SJCRH30 (cell line): ENCODE measurements around the gene ZNF709. TPM values are rescaled to one million over a fixed set of nuclear protein-coding genes. Genes with fewer than 3 reads are reported as not detected.
"Not testable (repeated sequence)": the region's sequence is repeated elsewhere in the genome, so short reads cannot be mapped to it uniquely, and the experiment has no call there.

Source experiments
- DNase-seq, 2 experiments: peaks; one replicate each; pipeline ENCODE4 v3.0.0-alpha.2; 2015 to 2020
- H3K27ac ChIP-seq: fragments of 250-450 bp; sonication (Bioruptor Pico); 2 replicates; pipeline ENCODE4 v1.5.1; 2020; ENCODE audit warnings: mild to moderate bottlenecking, moderate library complexity
- H3K27me3 ChIP-seq: fragments of 250-450 bp; sonication (Bioruptor Pico); 2 replicates; pipeline ENCODE4 v1.5.1; 2020; ENCODE audit warnings: mild to moderate bottlenecking, moderate library complexity
- H3K36me3 ChIP-seq: fragments of 250-450 bp; sonication (Bioruptor Pico); 2 replicates; pipeline ENCODE4 v1.5.1; 2020; ENCODE audit warnings: mild to moderate bottlenecking, moderate library complexity
- H3K4me1 ChIP-seq: fragments of 250-450 bp; sonication (Bioruptor Pico); 2 replicates; pipeline ENCODE4 v1.5.1; 2020; ENCODE audit warnings: mild to moderate bottlenecking, moderate library complexity
- H3K4me3 ChIP-seq: fragments of 250-450 bp; sonication (Bioruptor Pico); 2 replicates; pipeline ENCODE4 v1.5.1; 2020; ENCODE audit warnings: mild to moderate bottlenecking, moderate library complexity
- H3K9me3 ChIP-seq: fragments of 250-450 bp; sonication (Bioruptor Pico); replicated peaks from 2 replicates; pipeline ENCODE4 v1.5.1; 2020; ENCODE audit warnings: mild to moderate bottlenecking, moderate library complexity
- total RNA-seq: library from RNA; depleted of rRNA; stranded (reverse); fragments of >200 nt; shearing (Covaris generic); gene quantifications from 2 replicates; pipeline ENCODE4 v1.2.3, GENCODE V29; 2014; rRNA removed

ZNF709 gene
- total RNA-seq, 1 experiment from 2014 or later: 13.3 TPM

GRCh38 chr19:12425888-12426274 lies 58.7 kb downstream of the ZNF709 start:
- Histone ChIP-seq H3K4me3 (no peak overlapping the region), H3K4me1 (no peaks in the 10 kb centered on the region), H3K36me3 (peaks cover 11% of the 10 kb centered on the region), H3K27ac (no peak overlapping the region), H3K9me3 (peaks cover 12% of the 10 kb centered on the region), H3K27me3 (no peaks in the 10 kb centered on the region)
- no peak for DNase-seq

DNA sequence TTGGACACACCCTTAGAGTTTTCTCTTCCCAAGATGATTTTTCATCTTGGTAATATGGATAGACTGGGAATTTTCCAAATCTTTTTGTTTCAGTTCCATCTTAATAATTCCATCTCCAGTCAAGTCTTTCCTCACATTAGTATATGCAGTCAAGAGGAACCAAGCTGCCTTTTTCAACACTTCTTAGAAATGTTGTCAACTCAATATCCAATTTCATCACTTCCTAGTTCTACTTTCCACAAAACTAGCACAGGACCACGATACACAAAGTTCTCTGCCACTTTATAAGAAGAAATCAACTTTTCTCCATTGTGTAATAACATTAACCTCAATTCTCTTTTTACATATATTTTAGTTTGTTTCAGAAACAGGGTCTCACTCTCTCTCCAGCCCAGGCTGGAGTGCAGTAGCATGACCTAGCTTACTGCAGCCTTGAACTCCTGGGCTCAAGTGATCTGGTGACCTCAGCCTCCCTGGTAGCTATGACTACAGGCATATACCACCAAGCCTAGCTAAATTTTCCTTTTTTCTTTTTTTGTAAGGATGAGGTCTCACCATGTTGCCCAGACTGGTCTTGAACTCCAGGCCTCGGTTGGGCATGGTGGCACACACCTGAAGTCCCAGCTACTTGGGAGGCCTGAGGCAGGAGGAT lies 59.3 kb downstream of the ZNF709 start:
- Histone ChIP-seq H3K4me3 (no peak overlapping the region), H3K36me3 (peaks cover 11% of the 10 kb centered on the region), H3K27me3 (no peaks in the 10 kb centered on the region), H3K4me1 (no peaks in the 10 kb centered on the region), H3K9me3 (peaks cover 12% of the 10 kb centered on the region), H3K27ac (no peak overlapping the region)
- DNase-seq: no peak

DNA sequence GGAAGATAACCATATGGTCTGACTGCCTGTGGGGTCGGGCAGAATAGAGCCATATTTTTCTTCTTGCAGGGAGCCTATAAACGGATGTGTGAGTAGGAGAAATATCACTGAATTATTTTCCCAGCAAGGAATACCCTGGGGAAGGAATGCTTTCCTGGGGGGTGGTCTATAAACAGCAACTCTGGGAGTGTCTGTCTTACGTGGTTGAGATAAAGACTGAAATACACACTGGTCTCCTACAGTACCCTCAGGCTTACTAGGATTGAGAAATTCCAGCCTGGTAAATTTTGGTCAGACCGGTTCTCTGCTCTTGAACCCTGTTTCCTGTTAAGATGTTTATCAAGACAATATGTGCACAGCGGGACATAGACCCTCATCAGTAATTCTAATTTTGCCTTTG lies 67.3 kb downstream of the ZNF709 start:
- not testable (repeated sequence) for H3K9me3 ChIP-seq

GRCh38 chr19:12411893-12412292 lies 72.7 kb downstream of the ZNF709 start:
- DNase-seq: no peak
- H3K4me3 ChIP-seq: no peak overlapping the region
- no peaks in the 10 kb centered on the region for H3K36me3 ChIP-seq
- no peak overlapping the region for H3K27ac ChIP-seq
- H3K9me3 ChIP-seq: no peaks in the 10 kb centered on the region
- no peaks in the 10 kb centered on the region for H3K4me1 ChIP-seq
- no peaks in the 10 kb centered on the region for H3K27me3 ChIP-seq

More for the DNA sequence above, 67.3 kb downstream of the ZNF709 start:
- DNase-seq, H3K4me1 ChIP-seq, H3K36me3 ChIP-seq, H3K4me3 ChIP-seq, H3K27ac ChIP-seq, H3K27me3 ChIP-seq: not testable (repeated sequence)

Other genes starting within 250 kb of the ZNF709 start
- gene ZNF44, start 189.9 kb downstream of the ZNF709 start, total RNA-seq: 8.6 and 8.7 TPM in 2 replicates
- 2.4 and 3.6 TPM in 2 replicates for gene ZNF563, start 151.2 kb downstream of the ZNF709 start, total RNA-seq
- 4.7 and 5.4 TPM in 2 replicates for gene ZNF442, start 119.1 kb downstream of the ZNF709 start, total RNA-seq
- gene ZNF799, start 83.5 kb downstream of the ZNF709 start, total RNA-seq: 7.5 and 8.0 TPM in 2 replicates
- gene ZNF443, start 43.8 kb downstream of the ZNF709 start, total RNA-seq: 10.8 and 12.0 TPM in 2 replicates
- 9.3 and 10.8 TPM in 2 replicates for gene ZNF564, start 66.7 kb upstream of the ZNF709 start, total RNA-seq
- gene ZNF490, start 126.0 kb upstream of the ZNF709 start, total RNA-seq: 8.0 and 9.3 TPM in 2 replicates
- gene ZNF791, start 126.1 kb upstream of the ZNF709 start, total RNA-seq: 25.0 and 25.7 TPM in 2 replicates
- gene MAN2B1, start 181.9 kb upstream of the ZNF709 start, total RNA-seq: 31.4 and 34.6 TPM in 2 replicates
- gene WDR83, start 182.0 kb upstream of the ZNF709 start, total RNA-seq: 11.4 and 11.9 TPM in 2 replicates
- gene DHPS, start 197.1 kb upstream of the ZNF709 start, total RNA-seq: 116 and 128 TPM in 2 replicates
- gene GNG14, start 203.2 kb upstream of the ZNF709 start, total RNA-seq: 1.8 TPM in 1 of 2 replicates, not detected in the other
- gene FBXW9, start 211.8 kb upstream of the ZNF709 start, total RNA-seq: 7.8 and 8.3 TPM in 2 replicates
- gene TNPO2, start 239.1 kb upstream of the ZNF709 start, total RNA-seq: 72.4 and 80.9 TPM in 2 replicates
- gene TRIR, start 249.9 kb upstream of the ZNF709 start, total RNA-seq: 431 and 462 TPM in 2 replicates